Ishikawa (cell line): ENCODE results near the gene NRAS.

ENCODE experiments used
- CEBPB ChIP-seq: IDR thresholded peaks from 2 replicates; pipeline ENCODE4 v1.6.1; 2012
- EGR1 ChIP-seq: IDR thresholded peaks from 2 replicates; pipeline ENCODE4 v1.6.1; 2012
- EP300 ChIP-seq: IDR thresholded peaks from 2 replicates; pipeline ENCODE4 v1.6.1; 2012; ENCODE audit warnings: borderline replicate concordance
- FOXM1 ChIP-seq: IDR thresholded peaks from 2 replicates; pipeline ENCODE4 v1.6.1; 2012; ENCODE audit warnings: low read depth, borderline replicate concordance
- NFIC ChIP-seq: IDR thresholded peaks from 2 replicates; pipeline ENCODE4 v1.6.1; 2012
- RAD21 ChIP-seq: IDR thresholded peaks from 2 replicates; pipeline ENCODE4 v1.6.1; 2012; ENCODE audit warnings: low read depth
- TAF1 ChIP-seq: IDR thresholded peaks from 2 replicates; pipeline ENCODE4 v1.6.1; 2012; ENCODE audit warnings: low read depth, mild to moderate bottlenecking
- TCF12 ChIP-seq: IDR thresholded peaks from 2 replicates; pipeline ENCODE4 v1.6.1; 2012; ENCODE audit warnings: low read depth
- TEAD4 ChIP-seq: IDR thresholded peaks from 2 replicates; pipeline ENCODE4 v1.6.1; 2012
- YY1 ChIP-seq: IDR thresholded peaks from 2 replicates; pipeline ENCODE4 v1.6.1; 2012; ENCODE audit warnings: low read depth
- TF ChIP-seq, protein P1 (sequence below): IDR thresholded peaks from 2 replicates; pipeline ENCODE4 v1.6.1; 2012

Gene NRAS

DNA sequence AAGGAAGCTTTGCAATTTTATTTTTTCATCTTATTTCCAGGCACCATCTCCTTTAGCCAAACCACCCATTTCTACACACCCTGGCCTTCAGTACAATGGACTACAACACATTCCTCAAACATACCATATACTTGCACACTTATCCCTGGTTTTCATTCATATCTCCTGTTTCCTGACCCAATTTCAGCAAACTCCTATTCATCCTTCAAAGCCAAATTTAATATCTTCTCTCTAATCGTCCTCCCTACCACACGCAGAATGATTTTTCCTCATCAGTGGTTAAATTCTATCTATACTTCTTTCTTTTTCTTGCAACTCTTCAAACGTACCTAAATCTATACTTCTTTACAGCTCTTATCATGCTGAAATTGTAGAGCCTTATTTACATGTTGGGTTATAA lies 49.6 kb downstream of the NRAS start:
- no peak for TF ChIP-seq CEBPB
- no peak for TF ChIP-seq NFIC
- no peak for TF ChIP-seq RAD21
- no peak for TF ChIP-seq FOXM1
- no peak for TF ChIP-seq TAF1
- no peak for TF ChIP-seq EGR1
- TF ChIP-seq YY1 = no peak
- TF ChIP-seq EP300 = no peak
- TF ChIP-seq, protein P1, sequence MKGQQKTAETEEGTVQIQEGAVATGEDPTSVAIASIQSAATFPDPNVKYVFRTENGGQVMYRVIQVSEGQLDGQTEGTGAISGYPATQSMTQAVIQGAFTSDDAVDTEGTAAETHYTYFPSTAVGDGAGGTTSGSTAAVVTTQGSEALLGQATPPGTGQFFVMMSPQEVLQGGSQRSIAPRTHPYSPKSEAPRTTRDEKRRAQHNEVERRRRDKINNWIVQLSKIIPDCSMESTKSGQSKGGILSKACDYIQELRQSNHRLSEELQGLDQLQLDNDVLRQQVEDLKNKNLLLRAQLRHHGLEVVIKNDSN = no peak
- TF ChIP-seq TEAD4 = no peak

DNA sequence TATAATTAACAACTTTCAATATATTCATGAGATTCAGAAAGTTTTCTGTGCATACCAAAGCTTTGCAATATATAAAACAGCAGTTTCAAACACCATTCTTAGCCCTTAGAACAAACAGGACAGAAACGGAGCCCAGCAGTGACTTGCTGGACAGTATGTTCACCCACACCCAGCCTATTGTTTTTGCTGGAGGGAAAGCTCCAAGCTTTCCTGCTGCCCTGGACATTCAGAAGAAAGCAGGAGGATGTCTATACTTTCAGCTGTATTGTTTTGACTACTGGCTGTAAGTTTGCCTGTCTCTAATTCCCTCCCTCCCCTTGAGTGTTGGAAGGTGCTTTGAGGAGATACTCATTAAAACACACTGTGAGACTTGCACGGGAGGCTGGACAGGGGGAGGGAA lies 56.3 kb downstream of the NRAS start:
- TF ChIP-seq CEBPB (no peak), TCF12 (no peak)
